Gastrocnemius medialis (tissue), 4 donors: Measurements from ENCODE around the gene C1QTNF3.
"Not testable (repeated sequence)": the region's sequence is repeated elsewhere in the genome, so short reads cannot be mapped to it uniquely, and the experiment has no call there.

Experiments used
- POLR2A ChIP-seq, 2 donors: fragments of 450-650 bp; IDR thresholded peaks; one replicate each; pipeline ENCODE4 v1.6.1; 2017; ENCODE audit warnings: antibody characterized with exemption in 2 of 2, mild to moderate bottlenecking in 2 of 2, moderate library complexity in 2 of 2
- TF ChIP-seq, protein P1 (sequence below), 5 experiments: fragments of 450-650 bp in 3 of 5; fragments of 200-600 bp in 2 of 5; sonication (generic) in 2 of 5; IDR thresholded peaks in 4 of 5; conservative IDR thresholded peaks in 1 of 5; 1 replicate in 4 of 5; 2 replicates in 1 of 5; pipeline ENCODE4 v1.5.1; 2016 to 2019; ENCODE audit warnings: antibody characterized with exemption in 5 of 5, mild to moderate bottlenecking in 3 of 5, moderate library complexity in 3 of 5

DNA sequence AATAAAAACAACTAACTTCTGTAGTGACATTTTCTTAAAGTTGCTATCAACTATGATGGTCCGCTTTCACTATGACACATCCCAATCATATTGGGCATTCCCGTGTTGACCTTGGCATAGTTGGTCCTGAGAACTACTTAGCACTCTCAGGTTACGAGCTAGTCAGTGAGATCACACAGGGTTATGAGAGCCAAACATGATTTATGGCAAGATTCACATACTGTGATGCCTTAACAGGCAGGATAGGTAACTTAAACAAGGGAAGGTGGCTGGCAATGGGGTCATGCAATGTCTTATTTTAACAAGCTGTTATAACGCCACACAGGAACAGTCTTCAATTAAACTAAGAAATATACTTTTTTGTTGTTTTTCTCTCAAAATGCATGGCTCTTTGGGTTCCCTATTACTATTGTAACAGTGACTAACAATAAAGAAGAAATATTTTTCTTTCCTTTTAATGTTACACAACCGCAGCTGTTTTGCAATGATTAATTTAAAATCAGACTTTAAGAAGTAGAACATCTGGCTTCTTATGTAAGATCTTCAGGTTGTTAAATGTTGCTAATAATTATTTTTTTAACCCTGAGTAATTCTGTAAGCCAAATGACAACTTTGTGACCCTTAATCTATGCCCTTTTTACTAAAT lies 33.8 kb upstream of the C1QTNF3 start:
- TF ChIP-seq, protein P1, sequence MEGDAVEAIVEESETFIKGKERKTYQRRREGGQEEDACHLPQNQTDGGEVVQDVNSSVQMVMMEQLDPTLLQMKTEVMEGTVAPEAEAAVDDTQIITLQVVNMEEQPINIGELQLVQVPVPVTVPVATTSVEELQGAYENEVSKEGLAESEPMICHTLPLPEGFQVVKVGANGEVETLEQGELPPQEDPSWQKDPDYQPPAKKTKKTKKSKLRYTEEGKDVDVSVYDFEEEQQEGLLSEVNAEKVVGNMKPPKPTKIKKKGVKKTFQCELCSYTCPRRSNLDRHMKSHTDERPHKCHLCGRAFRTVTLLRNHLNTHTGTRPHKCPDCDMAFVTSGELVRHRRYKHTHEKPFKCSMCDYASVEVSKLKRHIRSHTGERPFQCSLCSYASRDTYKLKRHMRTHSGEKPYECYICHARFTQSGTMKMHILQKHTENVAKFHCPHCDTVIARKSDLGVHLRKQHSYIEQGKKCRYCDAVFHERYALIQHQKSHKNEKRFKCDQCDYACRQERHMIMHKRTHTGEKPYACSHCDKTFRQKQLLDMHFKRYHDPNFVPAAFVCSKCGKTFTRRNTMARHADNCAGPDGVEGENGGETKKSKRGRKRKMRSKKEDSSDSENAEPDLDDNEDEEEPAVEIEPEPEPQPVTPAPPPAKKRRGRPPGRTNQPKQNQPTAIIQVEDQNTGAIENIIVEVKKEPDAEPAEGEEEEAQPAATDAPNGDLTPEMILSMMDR (IDR thresholded peaks at IDR 0.05 in 4 of 5, conservative IDR thresholded peaks at IDR 0.05 in 1 of 5): not testable (repeated sequence)
- not testable (repeated sequence) for TF ChIP-seq POLR2A (IDR thresholded peaks at IDR 0.05)
